Activated naive CD8-positive, alpha-beta T cell treated with anti-CD3 and anti-CD28 coated beads, Interleukin-2, amount 50 U/mL, for 24 hours (primary cell): Measurements from ENCODE around the gene HYDIN.
"Not testable (repeated sequence)": the region's sequence is repeated elsewhere in the genome, so short reads cannot be mapped to it uniquely, and the experiment has no call there.

Source experiments
- ATAC-seq: fragments of 150-1000 bp; cut with Tn5 transposase; one replicate; pipeline ENCODE4 v1.10.0; 2021
- DNase-seq: peaks from one replicate; pipeline ENCODE4 v3.0.0; 2021
- H3K27ac Mint-ChIP-seq: one replicate; pipeline ENCODE4 v1.8.0; 2021; ENCODE audit warnings: mild to moderate bottlenecking, mixed read lengths
- H3K27me3 Mint-ChIP-seq: one replicate; pipeline ENCODE4 v1.8.0; 2021; ENCODE audit warnings: mixed read lengths
- H3K36me3 Mint-ChIP-seq: one replicate; pipeline ENCODE4 v1.8.0; 2021; ENCODE audit warnings: low read depth, mixed read lengths
- H3K4me1 Mint-ChIP-seq: one replicate; pipeline ENCODE4 v1.8.0; 2021; ENCODE audit warnings: mixed read lengths
- H3K4me3 Mint-ChIP-seq: one replicate; pipeline ENCODE4 v1.8.0; 2021; ENCODE audit warnings: mild to moderate bottlenecking, moderate library complexity, mixed read lengths
- H3K9me3 Mint-ChIP-seq: one replicate; pipeline ENCODE4 v1.8.0; 2021; ENCODE audit warnings: mixed read lengths

Gene HYDIN

GRCh38 chr16:71021961-71022537, 208.5 kb downstream of the HYDIN start:
- not testable (repeated sequence) for H3K27me3 Mint-ChIP-seq, H3K36me3 Mint-ChIP-seq, DNase-seq, H3K9me3 Mint-ChIP-seq, H3K4me1 Mint-ChIP-seq, ATAC-seq, H3K4me3 Mint-ChIP-seq, H3K27ac Mint-ChIP-seq

GRCh38 chr16:71019067-71019682, 211.3 kb downstream of the HYDIN start:
- not testable (repeated sequence) for H3K9me3 Mint-ChIP-seq, H3K4me1 Mint-ChIP-seq, H3K27me3 Mint-ChIP-seq, DNase-seq, H3K4me3 Mint-ChIP-seq, ATAC-seq, H3K36me3 Mint-ChIP-seq, H3K27ac Mint-ChIP-seq

- not testable (repeated sequence) for H3K4me3 Mint-ChIP-seq, H3K27ac Mint-ChIP-seq, DNase-seq
These were observed 215.1 kb downstream of the HYDIN start for GRCh38 chr16:71015419-71015818.

GRCh38 chr16:71009440-71010223, 220.9 kb downstream of the HYDIN start:
- not testable (repeated sequence) for ATAC-seq, H3K27ac Mint-ChIP-seq, H3K27me3 Mint-ChIP-seq, DNase-seq, H3K4me3 Mint-ChIP-seq, H3K9me3 Mint-ChIP-seq, H3K36me3 Mint-ChIP-seq, H3K4me1 Mint-ChIP-seq

More at GRCh38 chr16:71015419-71015818, 215.1 kb downstream of the HYDIN start:
- H3K9me3 Mint-ChIP-seq, H3K27me3 Mint-ChIP-seq, ATAC-seq, H3K36me3 Mint-ChIP-seq, H3K4me1 Mint-ChIP-seq: not testable (repeated sequence)

- H3K4me3 Mint-ChIP-seq, H3K4me1 Mint-ChIP-seq, DNase-seq, H3K27ac Mint-ChIP-seq, H3K9me3 Mint-ChIP-seq, ATAC-seq, H3K27me3 Mint-ChIP-seq, H3K36me3 Mint-ChIP-seq: not testable (repeated sequence)
These were observed 224.0 kb downstream of the HYDIN start for GRCh38 chr16:71006516-71006915.

- not testable (repeated sequence) for DNase-seq, H3K4me3 Mint-ChIP-seq, H3K36me3 Mint-ChIP-seq, H3K9me3 Mint-ChIP-seq, H3K27me3 Mint-ChIP-seq, H3K4me1 Mint-ChIP-seq, H3K27ac Mint-ChIP-seq, ATAC-seq
These were observed 230.8 kb downstream of the HYDIN start for GRCh38 chr16:70999735-71000134.

GRCh38 chr16:70995799-70996198, 234.7 kb downstream of the HYDIN start:
- not testable (repeated sequence) for ATAC-seq, H3K9me3 Mint-ChIP-seq, DNase-seq, H3K27me3 Mint-ChIP-seq, H3K27ac Mint-ChIP-seq, H3K4me3 Mint-ChIP-seq, H3K4me1 Mint-ChIP-seq, H3K36me3 Mint-ChIP-seq

GRCh38 chr16:70992511-70992910, 238.0 kb downstream of the HYDIN start:
- not testable (repeated sequence) for H3K4me1 Mint-ChIP-seq, H3K27ac Mint-ChIP-seq, DNase-seq, H3K27me3 Mint-ChIP-seq, H3K9me3 Mint-ChIP-seq, ATAC-seq, H3K4me3 Mint-ChIP-seq, H3K36me3 Mint-ChIP-seq

- not testable (repeated sequence) for H3K9me3 Mint-ChIP-seq, H3K4me1 Mint-ChIP-seq, DNase-seq, H3K27ac Mint-ChIP-seq, ATAC-seq, H3K4me3 Mint-ChIP-seq, H3K36me3 Mint-ChIP-seq, H3K27me3 Mint-ChIP-seq
These were observed 243.4 kb downstream of the HYDIN start for GRCh38 chr16:70987019-70987715.

GRCh38 chr16:70984675-70985074, 245.8 kb downstream of the HYDIN start:
- H3K4me1 Mint-ChIP-seq, ATAC-seq: not testable (repeated sequence)

GRCh38 chr16:70968332-70968731, 262.2 kb downstream of the HYDIN start:
- H3K27me3 Mint-ChIP-seq, H3K9me3 Mint-ChIP-seq, H3K36me3 Mint-ChIP-seq, H3K27ac Mint-ChIP-seq, H3K4me1 Mint-ChIP-seq, H3K4me3 Mint-ChIP-seq, ATAC-seq, DNase-seq: not testable (repeated sequence)

More at GRCh38 chr16:70984675-70985074, 245.8 kb downstream of the HYDIN start:
- not testable (repeated sequence) for H3K36me3 Mint-ChIP-seq, H3K9me3 Mint-ChIP-seq, H3K4me3 Mint-ChIP-seq, H3K27ac Mint-ChIP-seq, H3K27me3 Mint-ChIP-seq, DNase-seq

- H3K36me3 Mint-ChIP-seq, H3K27me3 Mint-ChIP-seq, ATAC-seq, H3K4me3 Mint-ChIP-seq, H3K9me3 Mint-ChIP-seq, H3K4me1 Mint-ChIP-seq, DNase-seq, H3K27ac Mint-ChIP-seq: not testable (repeated sequence)
These were observed 270.4 kb downstream of the HYDIN start for GRCh38 chr16:70960169-70960568.

- H3K4me1 Mint-ChIP-seq, ATAC-seq, DNase-seq: not testable (repeated sequence)
These were observed 275.6 kb downstream of the HYDIN start for GRCh38 chr16:70954922-70955321.

GRCh38 chr16:70953824-70954223, 276.7 kb downstream of the HYDIN start:
- not testable (repeated sequence) for H3K27ac Mint-ChIP-seq, H3K9me3 Mint-ChIP-seq, DNase-seq, H3K4me3 Mint-ChIP-seq, H3K36me3 Mint-ChIP-seq, ATAC-seq, H3K27me3 Mint-ChIP-seq, H3K4me1 Mint-ChIP-seq

More at GRCh38 chr16:70954922-70955321, 275.6 kb downstream of the HYDIN start:
- not testable (repeated sequence) for H3K27ac Mint-ChIP-seq, H3K36me3 Mint-ChIP-seq, H3K9me3 Mint-ChIP-seq, H3K4me3 Mint-ChIP-seq, H3K27me3 Mint-ChIP-seq
